Esophagus (tissue), 2 donors: ENCODE data around the gene RBMS1. TPM values are rescaled to one million over a fixed set of nuclear protein-coding genes. Genes with fewer than 3 reads are reported as not detected.

ENCODE experiments used
- H3K27ac ChIP-seq, 2 donors: one replicate each; pipeline ENCODE4 v1.5.1; 2013; ENCODE audit warnings: low read depth in 2 of 2, mild to moderate bottlenecking in 2 of 2, inconsistent platforms in 1 of 2, low read length in 1 of 2, moderate library complexity in 1 of 2
- H3K27me3 ChIP-seq, 2 donors: one replicate each; pipeline ENCODE4 v1.6.1; 2013; ENCODE audit warnings: low read length in 2 of 2, control low read depth in 1 of 2, mild to moderate bottlenecking in 1 of 2; ENCODE audit not compliant: insufficient read depth in 2 of 2, control insufficient read depth in 1 of 2
- H3K36me3 ChIP-seq, 2 donors: one replicate each; pipeline ENCODE4 v1.6.1; 2013; ENCODE audit warnings: low read length in 1 of 2; ENCODE audit not compliant: control insufficient read depth in 2 of 2, insufficient read depth in 2 of 2
- H3K4me1 ChIP-seq, 2 donors: one replicate each; pipeline ENCODE4 v1.6.1; 2013; ENCODE audit warnings: low read length in 1 of 2; ENCODE audit not compliant: control insufficient read depth in 2 of 2, insufficient read depth in 2 of 2
- H3K4me3 ChIP-seq, 2 donors: one replicate each; pipeline ENCODE4 v1.5.1; 2013; ENCODE audit warnings: low read length in 2 of 2, mild to moderate bottlenecking in 2 of 2, low read depth in 1 of 2, moderate library complexity in 1 of 2
- H3K9me3 ChIP-seq, 2 donors: one replicate each; pipeline ENCODE4 v1.6.1; 2013; ENCODE audit warnings: mild to moderate bottlenecking in 2 of 2, low read depth in 1 of 2, low read length in 1 of 2, moderate library complexity in 1 of 2; ENCODE audit not compliant: control insufficient read depth in 2 of 2, insufficient read depth in 1 of 2
- WGBS, 2 donors: extraction: QIAGEN DNeasy Blood & Tissue Kit; methylation state at CpG; one replicate each; pipeline ENCODE4 v1.1.7; 2013; 5-methylcytosine and 5-hydroxymethylcytosine counted together
- polyA plus RNA-seq, 2 donors: library from polyadenylated mRNA; stranded (reverse); fragments of 200-250 nt; gene quantifications; one replicate each; pipeline ENCODE4 v1.2.3, GENCODE V29; 2013
- donor health status: healthy with polysubstance abuse.
- donor health status: Bipolar disorder and iron deficiency.

Gene RBMS1
- polyA plus RNA-seq, 2 donors, result 18.1 to 23.6 TPM

DNA sequence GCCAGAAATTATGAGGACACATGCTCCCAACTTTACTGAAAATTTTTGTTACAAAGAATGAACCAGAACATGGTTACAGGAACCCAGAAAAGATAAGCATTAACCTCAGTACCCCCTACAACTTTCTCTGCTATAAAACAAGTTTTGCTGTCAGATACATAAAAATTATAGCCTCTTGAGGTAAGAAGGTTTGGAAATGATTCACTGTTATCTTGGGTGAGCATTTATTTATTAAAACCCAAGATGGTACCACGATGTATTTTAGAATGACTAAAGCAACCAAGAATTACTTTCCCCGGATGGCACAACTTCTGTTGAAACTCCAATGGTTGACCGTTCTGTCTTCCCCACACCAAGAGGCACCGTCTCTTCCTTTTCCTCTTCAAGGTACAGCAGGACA lies 72.9 kb downstream of the RBMS1 start:
- 94 to 95% methylated on average over 4 of the region's 4 CpGs for WGBS, 2 donors
- no peaks in the 10 kb centered on the region for H3K36me3 ChIP-seq
- H3K4me1 ChIP-seq, result no peaks in the 10 kb centered on the region
- no peaks in the 10 kb centered on the region for H3K9me3 ChIP-seq
- no peak overlapping the region for H3K27ac ChIP-seq
- H3K4me3 ChIP-seq, result no peak overlapping the region
- H3K27me3 ChIP-seq, result no peaks in the 10 kb centered on the region

DNA sequence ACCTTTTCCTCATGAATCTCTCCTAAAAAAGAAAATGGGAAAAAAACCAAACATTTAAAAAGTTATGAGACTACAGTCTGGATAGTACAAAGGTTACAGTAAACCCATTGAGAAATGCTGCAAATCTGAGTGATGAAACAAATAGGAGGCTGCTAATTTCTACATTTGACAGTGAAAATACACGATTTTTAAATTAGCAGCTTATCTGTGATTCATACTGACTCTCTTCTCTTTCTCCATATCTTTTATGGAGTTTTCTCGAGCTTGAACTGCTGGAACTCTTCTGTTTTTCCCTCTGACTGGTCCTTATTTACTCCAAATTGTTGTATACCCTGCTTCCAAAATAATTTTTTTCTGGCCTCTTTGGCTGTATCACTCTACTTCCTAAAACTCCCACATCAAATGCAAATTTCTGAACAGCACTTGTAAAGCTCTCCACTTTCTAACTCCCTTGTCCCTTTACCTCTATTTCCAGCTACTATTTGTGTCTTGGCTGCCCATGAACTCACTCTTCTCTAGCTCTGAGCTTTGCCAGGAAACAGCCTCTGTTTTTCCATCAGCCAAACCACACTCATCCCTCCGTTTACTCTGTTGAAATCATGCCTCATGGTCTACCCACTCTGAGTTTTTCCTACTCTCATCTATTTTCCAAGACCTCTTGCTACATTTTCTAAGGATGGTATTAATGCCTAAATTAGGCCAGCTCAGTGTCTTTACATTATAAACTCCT lies 73.7 kb downstream of the RBMS1 start:
- Histone ChIP-seq H3K4me3 (no peak overlapping the region), H3K27ac (no peak overlapping the region), H3K4me1 (no peaks in the 10 kb centered on the region), H3K9me3 (no peaks in the 10 kb centered on the region), H3K27me3 (no peaks in the 10 kb centered on the region), H3K36me3 (no peaks in the 10 kb centered on the region)
- 63 to 66% methylated on average over 3 of the region's 3 CpGs for WGBS, 2 donors

DNA sequence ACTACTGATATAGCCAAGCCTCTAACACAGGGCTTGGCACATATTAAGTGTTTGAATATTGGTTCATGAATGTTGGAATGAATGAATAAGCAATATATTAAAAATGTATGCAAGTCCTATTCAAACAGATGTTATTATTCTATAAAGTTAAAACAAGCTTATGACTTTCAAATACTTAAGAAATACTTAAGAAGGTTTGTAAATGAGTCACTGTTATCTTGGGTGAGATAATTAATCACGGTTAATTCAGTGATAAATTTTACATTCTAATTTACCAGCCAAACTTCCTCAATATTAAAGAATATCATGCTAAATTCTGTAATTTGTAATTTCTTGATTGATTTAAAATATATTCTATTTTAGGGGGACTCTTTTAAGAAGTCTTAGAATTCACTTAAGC lies 74.8 kb downstream of the RBMS1 start:
- no peak overlapping the region for H3K27ac ChIP-seq
- no peaks in the 10 kb centered on the region for H3K9me3 ChIP-seq
- no peaks in the 10 kb centered on the region for H3K27me3 ChIP-seq
- 49 to 63% methylated on average over 1 of the region's 1 CpG for WGBS, 2 donors
- H3K4me1 ChIP-seq, result no peaks in the 10 kb centered on the region
- H3K4me3 ChIP-seq, result no peak overlapping the region
- no peaks in the 10 kb centered on the region for H3K36me3 ChIP-seq

DNA sequence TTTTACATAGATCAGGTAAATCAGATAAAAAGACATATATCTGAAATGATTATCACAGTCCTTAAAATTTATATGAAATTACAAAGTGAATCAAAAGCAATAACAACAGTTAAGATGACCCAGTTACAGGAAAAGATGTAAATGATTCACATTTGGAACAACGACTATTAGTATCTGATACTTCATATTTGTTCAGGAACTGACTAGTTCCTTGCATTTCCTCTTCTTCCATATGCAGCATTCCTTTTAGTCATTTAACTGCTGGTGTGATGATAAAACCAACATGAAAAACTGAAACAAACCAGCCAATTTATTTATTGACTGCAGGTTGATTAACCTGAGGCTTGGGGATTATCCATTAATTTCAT lies 75.2 kb downstream of the RBMS1 start:
- no peaks in the 10 kb centered on the region for H3K9me3 ChIP-seq
- H3K4me3 ChIP-seq, result no peak overlapping the region
- no peaks in the 10 kb centered on the region for H3K27me3 ChIP-seq
- no peaks in the 10 kb centered on the region for H3K36me3 ChIP-seq
- 20 to 53% methylated on average over 1 of the region's 1 CpG for WGBS, 2 donors
- H3K27ac ChIP-seq, result no peak overlapping the region
- H3K4me1 ChIP-seq, result no peaks in the 10 kb centered on the region

- 53 to 56% methylated on average over 6 of the region's 6 CpGs for WGBS, 2 donors
- no peaks in the 10 kb centered on the region for H3K27me3 ChIP-seq
- H3K27ac ChIP-seq, result no peak overlapping the region
- no peak overlapping the region for H3K4me3 ChIP-seq
- H3K9me3 ChIP-seq, result no peaks in the 10 kb centered on the region
- H3K4me1 ChIP-seq, result no peaks in the 10 kb centered on the region
- no peaks in the 10 kb centered on the region for H3K36me3 ChIP-seq
These were observed 75.7 kb downstream of the RBMS1 start for GRCh38 chr2:160417745-160418397.

DNA sequence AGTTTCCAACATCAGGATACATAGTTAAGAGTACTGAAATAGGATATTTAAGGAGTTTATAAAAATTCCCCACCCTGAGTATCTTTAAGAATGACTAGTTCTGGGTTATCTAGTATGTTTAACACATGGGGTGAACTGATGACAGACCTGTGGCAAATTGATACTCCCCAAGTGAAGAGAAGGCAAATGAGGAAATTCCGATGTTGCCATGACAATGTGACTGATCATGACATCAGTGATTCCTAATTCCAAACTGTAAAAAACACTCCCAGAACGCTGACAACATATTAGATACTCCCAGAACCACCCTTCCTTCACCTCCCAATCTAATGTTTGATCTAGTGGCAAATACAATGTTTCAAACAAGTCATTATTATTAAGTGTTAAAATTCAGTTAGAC lies 77.6 kb downstream of the RBMS1 start:
- no peaks in the 10 kb centered on the region for H3K36me3 ChIP-seq
- WGBS, 2 donors, result 80% methylated on average over 2 of the region's 2 CpGs
- no peaks in the 10 kb centered on the region for H3K9me3 ChIP-seq
- H3K27ac ChIP-seq, result no peak overlapping the region
- no peak overlapping the region for H3K4me3 ChIP-seq
- H3K27me3 ChIP-seq, result no peaks in the 10 kb centered on the region
- H3K4me1 ChIP-seq, result peaks cover 0 to 3% of the 10 kb centered on the region in 2 donors

DNA sequence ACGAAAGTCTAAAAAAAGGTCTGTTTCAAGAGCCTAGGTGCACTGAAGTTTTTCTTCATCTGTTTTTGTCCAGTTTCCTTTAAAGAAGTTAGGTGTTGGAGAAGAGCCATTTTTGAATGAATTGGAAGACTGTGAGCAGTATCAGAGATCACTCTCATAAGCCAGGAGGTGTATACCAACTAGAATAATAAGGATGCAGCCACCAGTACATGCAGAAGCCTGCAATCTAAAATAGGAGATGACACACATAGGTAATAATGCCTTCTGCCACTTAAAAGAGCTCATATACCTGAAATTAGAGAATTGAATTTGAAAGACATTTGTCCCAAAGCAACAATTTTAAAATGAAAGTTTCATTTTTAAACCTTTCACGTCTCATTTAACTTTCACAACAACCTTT lies 81.7 kb downstream of the RBMS1 start:
- no peaks in the 10 kb centered on the region for H3K27me3 ChIP-seq
- H3K4me3 ChIP-seq, result no peak overlapping the region
- H3K4me1 ChIP-seq, result peaks cover 2 to 8% of the 10 kb centered on the region in 2 donors
- H3K9me3 ChIP-seq, result no peaks in the 10 kb centered on the region
- WGBS, 2 donors, result 46 to 56% methylated on average over 2 of the region's 2 CpGs
- no peak overlapping the region for H3K27ac ChIP-seq
- no peaks in the 10 kb centered on the region for H3K36me3 ChIP-seq

- peak overlapping the region; percentile 62 to 77 for H3K27ac ChIP-seq
- H3K27me3 ChIP-seq, result no peaks in the 10 kb centered on the region
- H3K4me1 ChIP-seq, result peaks cover 2 to 8% of the 10 kb centered on the region in 2 donors
- WGBS, 2 donors, result 10 to 14% methylated on average over 1 of the region's 1 CpG
- no peak overlapping the region for H3K4me3 ChIP-seq
- no peaks in the 10 kb centered on the region for H3K36me3 ChIP-seq
- H3K9me3 ChIP-seq, result no peaks in the 10 kb centered on the region
These were observed 82.4 kb downstream of the RBMS1 start for GRCh38 chr2:160411167-160411566.

DNA sequence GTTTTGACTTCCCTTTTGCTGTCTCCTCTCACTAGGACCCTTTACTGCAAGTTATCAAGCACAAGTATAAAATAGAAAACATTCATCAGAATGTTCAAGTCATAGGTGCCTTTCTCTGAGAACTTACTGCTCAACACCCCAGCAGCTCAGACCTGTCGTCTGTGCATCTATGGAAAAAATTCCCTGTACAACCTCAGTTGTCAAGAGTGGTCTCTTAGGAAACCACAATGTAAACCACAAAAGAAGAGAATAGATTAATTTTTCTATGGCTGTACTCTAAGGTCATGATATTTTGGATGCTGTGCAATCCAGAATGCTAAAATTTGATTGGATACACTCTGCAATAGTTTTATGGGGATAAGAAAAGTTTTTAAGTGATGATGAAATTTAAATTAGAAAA lies 84.1 kb downstream of the RBMS1 start:
- no peaks in the 10 kb centered on the region for H3K27me3 ChIP-seq
- 38 to 49% methylated on average over 1 of the region's 1 CpG for WGBS, 2 donors
- peak overlapping the region; percentile 21 to 42 for H3K27ac ChIP-seq
- no peaks in the 10 kb centered on the region for H3K9me3 ChIP-seq
- H3K4me1 ChIP-seq, result peaks cover 4 to 10% of the 10 kb centered on the region in 2 donors
- H3K4me3 ChIP-seq, result no peak overlapping the region
- no peaks in the 10 kb centered on the region for H3K36me3 ChIP-seq

DNA sequence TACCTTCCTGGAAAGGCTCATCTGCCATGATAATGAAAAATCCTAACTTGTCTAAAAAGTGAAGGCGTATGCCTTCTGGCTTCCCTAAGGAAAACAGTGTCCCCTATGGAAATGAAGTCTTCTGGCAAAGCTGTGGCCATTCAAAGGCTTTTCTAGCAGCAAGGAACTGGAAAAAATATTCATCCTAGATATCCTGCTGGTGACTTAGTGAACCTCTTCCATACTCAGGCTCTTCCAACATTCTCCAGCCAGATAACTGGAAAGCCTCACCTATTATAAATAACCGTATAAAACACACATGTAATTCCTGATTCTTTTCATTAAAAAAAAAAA lies 84.7 kb downstream of the RBMS1 start:
- no peaks in the 10 kb centered on the region for H3K9me3 ChIP-seq
- H3K4me1 ChIP-seq, result peaks cover 4 to 10% of the 10 kb centered on the region in 2 donors
- H3K36me3 ChIP-seq, result no peaks in the 10 kb centered on the region
- no peak overlapping the region for H3K4me3 ChIP-seq
- H3K27ac ChIP-seq, result peak overlapping the region in 1 of 2 donors; percentile 95
- 65 to 77% methylated on average over 2 of the region's 2 CpGs for WGBS, 2 donors
- no peaks in the 10 kb centered on the region for H3K27me3 ChIP-seq
